HepG2 (cell line): ENCODE results near the gene MEGF6. TPM values are rescaled to one million over a fixed set of nuclear protein-coding genes. Genes with fewer than 3 reads are reported as not detected.

Source experiments
- ATAC-seq: fragments of 200-7000 bp; cut with Tn5 transposase; 3 replicates; pipeline ENCODE4 v1.9.1; 2020; ENCODE audit warnings: mild to moderate bottlenecking, moderate library complexity
- BruUV-seq: library from RNA; stranded (reverse); fragments of 400-500 nt; replicated peaks from 2 replicates; lab custom pipeline; 2021; lab: Mats Ljungman, UMichigan
- CTCF ChIA-PET: fragments of 300-600 bp; formaldehyde crosslinking; extraction: SDS; loops from one replicate; lab custom pipeline; 2021; ENCODE audit warnings: low total read pairs, inconsistent platforms, low intra/inter-chr PET ratio; lab: Yijun Ruan, JAX
- POLR2A ChIA-PET: fragments of 350-600 bp; sonication (Branson Sonifier 250); formaldehyde crosslinking; loops from one replicate; lab custom pipeline; 2020; ENCODE audit warnings: antibody characterized with exemption, inconsistent platforms; lab: Yijun Ruan, JAX
- DNase-seq: peaks from one replicate; pipeline ENCODE4 v3.0.0-alpha.2; 2015; ENCODE audit warnings: low spot score
- FAIRE-seq: peaks from 3 replicates; lab custom pipeline; 2011; peaks lifted over from hg19 to GRCh38; lab: Jason Lieb, UNC
- H2AFZ ChIP-seq: one replicate; pipeline ENCODE4 v1.6.1; 2011; ENCODE audit warnings: low read length, inconsistent platforms
- H3K27ac ChIP-seq: fragments of 300-600 bp; 3 replicates; pipeline ENCODE4 v1.8.0; 2011; ENCODE audit warnings: mixed run types, mild to moderate bottlenecking, mixed read lengths, low read length, inconsistent platforms; ENCODE audit not compliant: insufficient read depth; ENCODE audit errors: extremely low read length
- H3K27me3 ChIP-seq, 2 experiments: fragments of 200-600 bp in 1 of 2; 2 replicates in 1 of 2; 3 replicates in 1 of 2; pipeline versions ENCODE4 v1.6.0 to v1.8.0; 2011; ENCODE audit warnings: low read length in 2 of 2, mild to moderate bottlenecking in 2 of 2, moderate library complexity in 2 of 2, inconsistent platforms in 1 of 2; ENCODE audit not compliant: insufficient read depth in 2 of 2, control insufficient read depth in 1 of 2
- H3K36me3 ChIP-seq, 2 experiments: fragments of 200-600 bp in 1 of 2; replicated peaks in 1 of 2; 2 replicates in 1 of 2; 3 replicates in 1 of 2; pipeline versions ENCODE4 v1.5.1 to v1.8.0; 2011; ENCODE audit warnings: low read length in 2 of 2, inconsistent platforms in 1 of 2; ENCODE audit not compliant: insufficient read depth in 2 of 2, control insufficient read depth in 1 of 2
- H3K4me1 ChIP-seq: 2 replicates; pipeline ENCODE4 v1.5.1; 2012; ENCODE audit warnings: low read length, inconsistent platforms; ENCODE audit not compliant: insufficient read depth
- H3K4me2 ChIP-seq: 2 replicates; pipeline ENCODE4 v1.6.0; 2011; ENCODE audit warnings: low read depth, low read length, inconsistent platforms
- H3K4me3 ChIP-seq, 3 experiments: fragments of 200-600 bp in 1 of 3; sonication (generic), shearing (Covaris generic) in 1 of 3; replicated peaks in 1 of 3; 2 replicates each; pipeline ENCODE4 v1.5.1; 2011 to 2016; ENCODE audit warnings: low read length in 3 of 3, inconsistent platforms in 2 of 3, low read depth in 2 of 3, mild to moderate bottlenecking in 2 of 3, control low read depth in 1 of 3, mixed read lengths in 1 of 3; ENCODE audit not compliant: insufficient read depth in 1 of 3
- H3K79me2 ChIP-seq: one replicate; pipeline ENCODE4 v1.6.1; 2011; ENCODE audit warnings: low read length, inconsistent platforms; ENCODE audit not compliant: insufficient read depth
- H3K9ac ChIP-seq: 2 replicates; pipeline ENCODE4 v1.6.0; 2011; ENCODE audit warnings: mild to moderate bottlenecking, low read depth, low read length, inconsistent platforms; ENCODE audit not compliant: insufficient read depth
- H3K9me3 ChIP-seq: 2 replicates; pipeline ENCODE4 v1.5.1; 2012; ENCODE audit warnings: mild to moderate bottlenecking, low read length
- H4K20me1 ChIP-seq: 2 replicates; pipeline ENCODE4 v1.6.0; 2011; ENCODE audit warnings: inconsistent platforms, mild to moderate bottlenecking, low read length, moderate library complexity; ENCODE audit not compliant: insufficient read depth
- ARID2 ChIP-seq: sonication (generic); formaldehyde crosslinking; IDR thresholded peaks from 2 replicates; pipeline ENCODE4 v1.8.1; 2022; ENCODE audit warnings: mild to moderate bottlenecking, missing genetic modification reagents, borderline replicate concordance
- BHLHE40 ChIP-seq: IDR thresholded peaks from 2 replicates; pipeline ENCODE4 v1.6.1; 2011; ENCODE audit warnings: low read length, improper control_type of control experiment
- TEAD2 ChIP-seq: sonication (generic); formaldehyde crosslinking; IDR thresholded peaks from 2 replicates; pipeline ENCODE4 v1.9.0; 2021; ENCODE audit warnings: missing genetic modification reagents
- ZNF44 ChIP-seq: sonication (generic); formaldehyde crosslinking; IDR thresholded peaks from 2 replicates; pipeline ENCODE4 v1.5.1; 2020; ENCODE audit warnings: mild to moderate bottlenecking, missing genetic modification reagents
- ZSCAN25 ChIP-seq: sonication (generic); formaldehyde crosslinking; IDR thresholded peaks from 2 replicates; pipeline ENCODE4 v1.8.0; 2022; ENCODE audit warnings: mild to moderate bottlenecking, missing genetic modification reagents
- WGBS: methylation state at CpG from one replicate; pipeline ENCODE4 v1.1.6; 2017; ENCODE audit warnings: low lambda C conversion rate; 5-methylcytosine and 5-hydroxymethylcytosine counted together
- in situ Hi-C: cut with HindIII; loops from 2 replicates; pipeline ENCODE4 v1.10.0; 2017; ENCODE audit warnings: low pct_unique_long_range_greater_than_20kb; ENCODE audit not compliant: extremely low pct_ligation_motif_present
- intact Hi-C: fragments of 100-400 bp; cut with micrococcal nuclease; formaldehyde crosslinking; loops from one replicate; pipeline ENCODE4 v1.10.0; 2022; ENCODE audit not compliant: unreplicated experiment
- polyA plus RNA-seq, 8 experiments: library from polyadenylated mRNA; depleted of rRNA in 3 of 8; stranded (reverse) in 7 of 8; unstranded in 1 of 8; fragments of >200 nt; fragmentation: Illumina TruSeq in 4 of 8; extraction: Trizol in 4 of 8; gene quantifications; 2 replicates each; pipeline versions ENCODE4 v1.2.1 to v1.2.3, GENCODE V29; 2011 to 2016; ENCODE audit warnings: low read depth in 4 of 8, missing spikeins in 1 of 8, mixed read lengths in 1 of 8; ENCODE audit not compliant: insufficient read depth in 1 of 8
- total RNA-seq, 5 experiments: library from RNA; depleted of rRNA; stranded (reverse); fragments of >200 nt; fragmentation: Illumina TruSeq; extraction: Trizol; gene quantifications; 2 replicates each; pipeline ENCODE4 v1.2.3, GENCODE V29; 2016; ENCODE audit warnings: low read depth in 1 of 5

The MEGF6 gene
- total and polyA plus RNA-seq, 2 of the 13 experiments (the other 11 are each of a cell fraction or from before 2014, with no cell fraction given): 1.9 TPM

GRCh38 chr1:3609016-3609768, 2.1 kb downstream of the MEGF6 start:
- H3K79me2 ChIP-seq: no peaks in the 10 kb centered on the region
- no peak for ATAC-seq
- no peak for FAIRE-seq
- intact Hi-C loops: no loop called here
- H3K4me1 ChIP-seq: peaks cover 45% of the 10 kb centered on the region
- in situ Hi-C loops: no loop called here
- no peaks in the 10 kb centered on the region for H3K9me3 ChIP-seq
- no peak for DNase-seq
- CTCF ChIA-PET: no interaction called here
- peaks cover 6% of the 10 kb centered on the region; the same call in 1 of the 2 replicates for H4K20me1 ChIP-seq
- 44% methylated on average over 15 of the region's 22 CpGs for WGBS
- H3K27me3 ChIP-seq: peaks cover 13 to 91% of the 10 kb centered on the region in 2 experiments
- no peak overlapping the region for H3K9ac ChIP-seq
- H3K4me2 ChIP-seq: no peak overlapping the region
- no peak overlapping the region for H3K4me3 ChIP-seq
- POLR2A ChIA-PET: no interaction called here
- no peaks in the 10 kb centered on the region for H3K36me3 ChIP-seq
- no peak overlapping the region for H2AFZ ChIP-seq
- TF ChIP-seq ZSCAN25: no peak
- TF ChIP-seq BHLHE40: 0 out of 2 replicates have a peak, but pooled peaks have one; percentile 16
- no peak overlapping the region for H3K27ac ChIP-seq
- no TSS peak for BruUV-seq

GRCh38 chr1:3608154-3608553, 3.2 kb downstream of the MEGF6 start:
- Histone ChIP-seq H3K4me2 (no peak overlapping the region), H2AFZ (no peak overlapping the region), H3K4me3 (no peak overlapping the region), H3K9ac (no peak overlapping the region), H4K20me1 (peaks cover 6% of the 10 kb centered on the region; the same call in 1 of the 2 replicates), H3K27ac (no peak overlapping the region), H3K36me3 (no peaks in the 10 kb centered on the region), H3K9me3 (no peaks in the 10 kb centered on the region), H3K4me1 (peaks cover 35% of the 10 kb centered on the region), H3K27me3 (peaks cover 15 to 93% of the 10 kb centered on the region in 2 experiments), H3K79me2 (no peaks in the 10 kb centered on the region)
- no peak for FAIRE-seq
- in situ Hi-C loops (no loop called here), intact Hi-C loops (no loop called here)
- no peak for TF ChIP-seq ARID2
- no peak for TF ChIP-seq ZNF44 (CRISPR knock-in tag)
- TF ChIP-seq TEAD2 (CRISPR knock-in tag): no peak
- WGBS: 15% methylated on average over 3 of the region's 7 CpGs
- CTCF ChIA-PET: no interaction called here
- POLR2A ChIA-PET: no interaction called here
- DNase-seq: no peak
- BruUV-seq: no TSS peak
- ATAC-seq: no peak
